CD4-positive, alpha-beta memory T cell (primary cell): Measurements from ENCODE around the gene NEO1. TPM values are rescaled to one million over a fixed set of nuclear protein-coding genes. Genes with fewer than 3 reads are reported as not detected.

ENCODE experiments used
- CTCF ChIA-PET: fragments of 350-600 bp; sonication (Branson Sonifier 250); formaldehyde crosslinking; loops from one replicate; lab custom pipeline; 2021; ENCODE audit warnings: inconsistent platforms; ENCODE audit not compliant: partially characterized antibody; lab: Charles Lee
- POLR2A ChIA-PET: fragments of 350-600 bp; sonication (Branson Sonifier 250); formaldehyde crosslinking; loops from one replicate; lab custom pipeline; 2021; ENCODE audit not compliant: partially characterized antibody; lab: Charles Lee
- DNase-seq, 5 donors: peaks; one replicate each; pipeline versions ENCODE4 v3.0.0 to v3.0.0-alpha.2; 2020 to 2022; ENCODE audit warnings: mixed read lengths in 1 of 5
- H3K27ac ChIP-seq: one replicate; pipeline ENCODE4 v1.7.0; 2013; ENCODE audit warnings: low read depth, low read length
- H3K27me3 ChIP-seq: 2 replicates; pipeline ENCODE4 v1.7.0; 2013; ENCODE audit warnings: mild to moderate bottlenecking, low read length, moderate library complexity; ENCODE audit not compliant: insufficient read depth
- H3K36me3 ChIP-seq: 2 replicates; pipeline ENCODE4 v1.7.0; 2013; ENCODE audit warnings: mild to moderate bottlenecking, low read length, moderate library complexity; ENCODE audit not compliant: insufficient read depth
- H3K4me1 ChIP-seq: 2 replicates; pipeline ENCODE4 v1.7.0; 2013; ENCODE audit warnings: mild to moderate bottlenecking, low read length, moderate library complexity; ENCODE audit not compliant: insufficient read depth
- H3K4me3 ChIP-seq, 2 donors: one replicate each; pipeline ENCODE4 v1.7.0; 2013; ENCODE audit warnings: low read length in 2 of 2, mild to moderate bottlenecking in 1 of 2
- H3K9me3 ChIP-seq, 2 donors: one replicate each; pipeline ENCODE4 v1.7.0; 2013; ENCODE audit warnings: low read length in 2 of 2, control low read depth in 1 of 2; ENCODE audit not compliant: control insufficient read depth in 1 of 2
- H3K27ac Mint-ChIP-seq, 7 donors: one replicate each; pipeline ENCODE4 v1.8.0; 2020 to 2021; ENCODE audit warnings: mixed read lengths in 7 of 7, mild to moderate bottlenecking in 6 of 7, inconsistent platforms in 3 of 7, moderate library complexity in 3 of 7
- H3K27me3 Mint-ChIP-seq, 2 donors: one replicate each; pipeline ENCODE4 v1.8.0; 2020 to 2021; ENCODE audit warnings: mixed read lengths in 2 of 2
- H3K36me3 Mint-ChIP-seq, 2 donors: one replicate each; pipeline ENCODE4 v1.8.0; 2020 to 2021; ENCODE audit warnings: mixed read lengths in 2 of 2, inconsistent platforms in 1 of 2, mild to moderate bottlenecking in 1 of 2
- H3K4me1 Mint-ChIP-seq, 4 donors: one replicate each; pipeline ENCODE4 v1.8.0; 2020 to 2021; ENCODE audit warnings: mixed read lengths in 4 of 4, mild to moderate bottlenecking in 1 of 4
- H3K4me3 Mint-ChIP-seq, 8 donors: one replicate each; pipeline ENCODE4 v1.8.0; 2020 to 2021; ENCODE audit warnings: mixed read lengths in 8 of 8, mild to moderate bottlenecking in 7 of 8, moderate library complexity in 6 of 8, inconsistent platforms in 3 of 8
- H3K9me3 Mint-ChIP-seq, 8 donors: one replicate each; pipeline ENCODE4 v1.8.0; 2020 to 2021; ENCODE audit warnings: mixed read lengths in 8 of 8, mild to moderate bottlenecking in 5 of 8, inconsistent platforms in 3 of 8, moderate library complexity in 1 of 8
- intact Hi-C: fragments of 100-400 bp; cut with micrococcal nuclease; formaldehyde crosslinking; loops from one replicate; pipeline ENCODE4 v1.15.1; 2023
- polyA plus RNA-seq, 2 donors: library from polyadenylated mRNA; unstranded; fragments of 300-500 nt; fragmentation: Illumina TruSeq; gene quantifications; one replicate each; pipeline ENCODE4 v1.2.3, GENCODE V29; 2021
- total RNA-seq, 2 experiments: library from RNA; stranded (reverse); gene quantifications; one replicate each; pipeline ENCODE4 v1.2.3, GENCODE V29; 2021

The NEO1 gene
- total and polyA plus RNA-seq, 4 experiments from 2014 or later: 1.9 to 15.7 (median 9.3) TPM

GRCh38 chr15:73087098-73087497, 34.8 kb downstream of the NEO1 start:
- no peaks in the 10 kb centered on the region for H3K36me3 Mint-ChIP-seq
- H3K4me1 ChIP-seq: no peaks in the 10 kb centered on the region
- no peak overlapping the region for H3K4me3 Mint-ChIP-seq
- intact Hi-C loops: loop anchor here (10.0 kb wide), 1 partner anchor 482 kb away; no protein-coding TSS in a partner anchor
- DNase-seq: no peak
- H3K9me3 ChIP-seq: no peaks in the 10 kb centered on the region
- H3K27me3 ChIP-seq: no peaks in the 10 kb centered on the region
- peaks cover 0 to 1% of the 10 kb centered on the region in 2 donors for H3K27me3 Mint-ChIP-seq
- no peaks in the 10 kb centered on the region for H3K9me3 Mint-ChIP-seq
- H3K27ac Mint-ChIP-seq: no peak overlapping the region
- ChIA-PET CTCF (no interaction called here), POLR2A (no interaction called here)
- no peak overlapping the region for H3K4me3 ChIP-seq
- peaks cover 5 to 8% (median 7%) of the 10 kb centered on the region in 4 donors for H3K4me1 Mint-ChIP-seq
- no peak overlapping the region for H3K27ac ChIP-seq
- no peaks in the 10 kb centered on the region for H3K36me3 ChIP-seq

- DNase-seq: no peak
- CTCF ChIA-PET: interaction anchor here (1.4 kb wide), 1 partner anchor 23 kb away, joined by 3 read pairs; no protein-coding TSS in a partner anchor
- intact Hi-C loops: no loop called here
- Mint-ChIP-seq H3K27me3 (no peaks in the 10 kb centered on the region), H3K4me1 (peaks cover 0 to 1% (median 0%) of the 10 kb centered on the region in 4 donors), H3K4me3 (no peak overlapping the region), H3K9me3 (no peaks in the 10 kb centered on the region), H3K27ac (no peak overlapping the region), H3K36me3 (no peaks in the 10 kb centered on the region)
- Histone ChIP-seq H3K4me3 (no peak overlapping the region), H3K4me1 (no peaks in the 10 kb centered on the region), H3K36me3 (no peaks in the 10 kb centered on the region), H3K9me3 (no peaks in the 10 kb centered on the region), H3K27ac (no peak overlapping the region), H3K27me3 (no peaks in the 10 kb centered on the region)
- POLR2A ChIA-PET: no interaction called here
Measured at GRCh38 chr15:73105064-73105463, 52.8 kb downstream of the NEO1 start.

- ChIA-PET POLR2A (no interaction called here), CTCF (no interaction called here)
- Histone ChIP-seq H3K27me3 (no peaks in the 10 kb centered on the region), H3K36me3 (no peaks in the 10 kb centered on the region), H3K4me1 (no peaks in the 10 kb centered on the region), H3K4me3 (no peak overlapping the region), H3K9me3 (no peaks in the 10 kb centered on the region), H3K27ac (no peak overlapping the region)
- intact Hi-C loops: no loop called here
- Mint-ChIP-seq H3K9me3 (no peaks in the 10 kb centered on the region), H3K27me3 (no peaks in the 10 kb centered on the region), H3K4me1 (peaks cover 0 to 4% (median under 1%) of the 10 kb centered on the region in 4 donors), H3K4me3 (peak overlapping the region in 1 of 8 donors; percentile 5), H3K27ac (no peak overlapping the region), H3K36me3 (no peaks in the 10 kb centered on the region)
- DNase-seq: no peak
Measured at GRCh38 chr15:73108676-73109075, 56.4 kb downstream of the NEO1 start.

- Histone ChIP-seq H3K27ac (no peak overlapping the region), H3K27me3 (no peaks in the 10 kb centered on the region), H3K4me3 (no peak overlapping the region), H3K4me1 (no peaks in the 10 kb centered on the region), H3K36me3 (no peaks in the 10 kb centered on the region), H3K9me3 (no peaks in the 10 kb centered on the region)
- no peak for DNase-seq
- no peaks in the 10 kb centered on the region for H3K9me3 Mint-ChIP-seq
- H3K36me3 Mint-ChIP-seq: no peaks in the 10 kb centered on the region
- intact Hi-C loops: no loop called here
- POLR2A ChIA-PET: no interaction called here
- H3K4me1 Mint-ChIP-seq: peaks cover 2 to 7% (median 3%) of the 10 kb centered on the region in 4 donors
- H3K27ac Mint-ChIP-seq: no peak overlapping the region
- CTCF ChIA-PET: no interaction called here
- H3K27me3 Mint-ChIP-seq: no peaks in the 10 kb centered on the region
- H3K4me3 Mint-ChIP-seq: no peak overlapping the region
Measured at GRCh38 chr15:73109765-73110164, 57.5 kb downstream of the NEO1 start.

- intact Hi-C loops: no loop called here
- H3K9me3 Mint-ChIP-seq: no peaks in the 10 kb centered on the region
Measured at GRCh38 chr15:73110201-73110600, 57.9 kb downstream of the NEO1 start.

DNA sequence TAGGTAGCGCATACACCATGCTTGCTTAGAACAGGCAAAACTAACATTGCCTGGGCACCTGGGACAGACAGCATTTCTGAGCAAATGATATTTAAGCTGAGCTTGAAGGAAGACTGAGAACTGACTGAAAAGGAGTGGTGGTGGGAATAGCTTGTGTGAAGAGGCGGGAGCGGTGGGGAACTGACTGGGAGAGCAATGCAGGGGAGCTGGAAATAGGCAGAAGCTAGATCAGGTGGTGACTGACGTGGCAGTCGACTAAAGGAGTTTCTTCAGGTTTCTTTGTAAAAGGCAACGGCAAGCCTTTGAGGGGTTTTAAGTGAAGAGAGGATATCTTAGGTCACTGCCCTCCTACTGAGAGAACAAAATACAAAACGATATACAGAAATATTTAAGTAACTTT, 61.8 kb downstream of the NEO1 start:
- H3K27me3 Mint-ChIP-seq: no peaks in the 10 kb centered on the region
- Histone ChIP-seq H3K9me3 (no peaks in the 10 kb centered on the region), H3K36me3 (no peaks in the 10 kb centered on the region), H3K4me1 (no peaks in the 10 kb centered on the region), H3K4me3 (no peak overlapping the region), H3K27me3 (no peaks in the 10 kb centered on the region), H3K27ac (no peak overlapping the region)
- POLR2A ChIA-PET: interaction anchor here (0.7 kb wide), 1 partner anchor 1053 kb away, joined by 3 read pairs; no protein-coding TSS in a partner anchor
- H3K36me3 Mint-ChIP-seq: peaks cover 7 to 17% of the 10 kb centered on the region in 2 donors
- H3K27ac Mint-ChIP-seq: no peak overlapping the region
- no peaks in the 10 kb centered on the region for H3K9me3 Mint-ChIP-seq
- peaks cover 3 to 7% (median 4%) of the 10 kb centered on the region in 4 donors for H3K4me1 Mint-ChIP-seq
- CTCF ChIA-PET: interaction anchor here (0.5 to 0.9 kb wide), 2 partner anchors 87 to 441 kb away, joined by 3 read pairs; no protein-coding TSS in a partner anchor
- no peak for DNase-seq
- H3K4me3 Mint-ChIP-seq: no peak overlapping the region
- intact Hi-C loops: no loop called here

More at GRCh38 chr15:73110201-73110600, 57.9 kb downstream of the NEO1 start:
- H3K27me3 ChIP-seq: no peaks in the 10 kb centered on the region
- POLR2A ChIA-PET: no interaction called here
- no peak overlapping the region for H3K4me3 Mint-ChIP-seq
- H3K36me3 Mint-ChIP-seq: no peaks in the 10 kb centered on the region
- no peak overlapping the region for H3K27ac ChIP-seq
- no peak overlapping the region for H3K27ac Mint-ChIP-seq
- no peak for DNase-seq
- no peaks in the 10 kb centered on the region for H3K27me3 Mint-ChIP-seq
- no peaks in the 10 kb centered on the region for H3K4me1 ChIP-seq
- H3K9me3 ChIP-seq: no peaks in the 10 kb centered on the region
- peaks cover 2 to 7% (median 3%) of the 10 kb centered on the region in 4 donors for H3K4me1 Mint-ChIP-seq
- CTCF ChIA-PET: no interaction called here
- H3K4me3 ChIP-seq: no peak overlapping the region
- H3K36me3 ChIP-seq: no peaks in the 10 kb centered on the region

DNA sequence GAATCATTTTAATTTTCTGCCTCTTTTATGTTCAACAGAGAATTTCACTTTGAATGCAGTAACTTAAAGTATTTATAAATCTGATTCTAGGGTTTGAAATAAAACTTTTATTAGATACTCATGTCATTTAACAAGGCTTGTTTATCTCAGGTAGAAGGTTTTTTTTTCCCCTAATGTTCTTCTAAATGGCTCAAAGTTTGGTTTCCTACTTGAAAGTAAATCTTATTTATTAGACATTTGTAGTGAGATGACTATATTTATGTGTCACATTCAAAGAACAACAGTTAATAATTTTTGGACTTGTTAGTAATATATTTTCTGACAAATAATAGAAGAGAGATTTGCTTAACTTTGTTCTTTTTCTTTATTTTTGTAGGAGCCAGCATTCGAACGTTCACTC, 63.9 kb downstream of the NEO1 start:
- Histone ChIP-seq H3K9me3 (no peaks in the 10 kb centered on the region), H3K36me3 (no peaks in the 10 kb centered on the region), H3K4me1 (no peaks in the 10 kb centered on the region), H3K27me3 (no peaks in the 10 kb centered on the region), H3K27ac (no peak overlapping the region), H3K4me3 (no peak overlapping the region)
- H3K36me3 Mint-ChIP-seq: peaks cover 7 to 19% of the 10 kb centered on the region in 2 donors
- no peak for DNase-seq
- ChIA-PET CTCF (no interaction called here), POLR2A (no interaction called here)
- no peaks in the 10 kb centered on the region for H3K9me3 Mint-ChIP-seq
- no peak overlapping the region for H3K27ac Mint-ChIP-seq
- H3K4me3 Mint-ChIP-seq: no peak overlapping the region
- peaks cover 3 to 4% (median 4%) of the 10 kb centered on the region in 4 donors for H3K4me1 Mint-ChIP-seq
- intact Hi-C loops: no loop called here
- no peaks in the 10 kb centered on the region for H3K27me3 Mint-ChIP-seq
